PC-9 (cell line): ENCODE results near the gene SOX18.

Source experiments
- EZH2 ChIP-seq: fragments of 200-600 bp; sonication (generic); IDR thresholded peaks from 2 replicates; pipeline ENCODE4 v1.8.0; 2017; ENCODE audit warnings: antibody characterized with exemption, low read depth
- TF ChIP-seq, protein P1 (sequence below): fragments of 200-600 bp; sonication (generic); conservative IDR thresholded peaks from 2 replicates; pipeline ENCODE4 v1.6.1; 2017; ENCODE audit warnings: mixed run types, antibody characterized with exemption, mild to moderate bottlenecking, moderate library complexity

DNA sequence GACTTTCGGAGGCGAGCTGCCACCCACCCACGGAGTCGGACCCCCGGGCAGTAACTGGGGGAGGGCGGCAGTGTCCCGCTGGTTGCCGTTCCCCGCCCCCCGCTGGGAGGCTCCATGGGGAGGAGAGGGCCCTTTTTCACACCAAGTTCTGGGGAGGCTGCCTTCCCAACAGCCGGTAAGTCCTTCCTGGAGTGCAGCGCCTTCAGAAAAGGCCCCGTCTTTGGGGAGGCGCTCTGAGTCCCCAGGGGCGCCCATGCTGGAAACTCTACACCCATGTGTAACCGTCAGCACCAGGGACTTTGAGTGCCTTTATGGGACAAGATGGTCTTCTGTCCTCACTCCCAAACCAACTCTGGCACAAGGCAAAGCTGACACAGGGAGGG, 430 bp upstream of the SOX18 start:
- TF ChIP-seq, protein P1, sequence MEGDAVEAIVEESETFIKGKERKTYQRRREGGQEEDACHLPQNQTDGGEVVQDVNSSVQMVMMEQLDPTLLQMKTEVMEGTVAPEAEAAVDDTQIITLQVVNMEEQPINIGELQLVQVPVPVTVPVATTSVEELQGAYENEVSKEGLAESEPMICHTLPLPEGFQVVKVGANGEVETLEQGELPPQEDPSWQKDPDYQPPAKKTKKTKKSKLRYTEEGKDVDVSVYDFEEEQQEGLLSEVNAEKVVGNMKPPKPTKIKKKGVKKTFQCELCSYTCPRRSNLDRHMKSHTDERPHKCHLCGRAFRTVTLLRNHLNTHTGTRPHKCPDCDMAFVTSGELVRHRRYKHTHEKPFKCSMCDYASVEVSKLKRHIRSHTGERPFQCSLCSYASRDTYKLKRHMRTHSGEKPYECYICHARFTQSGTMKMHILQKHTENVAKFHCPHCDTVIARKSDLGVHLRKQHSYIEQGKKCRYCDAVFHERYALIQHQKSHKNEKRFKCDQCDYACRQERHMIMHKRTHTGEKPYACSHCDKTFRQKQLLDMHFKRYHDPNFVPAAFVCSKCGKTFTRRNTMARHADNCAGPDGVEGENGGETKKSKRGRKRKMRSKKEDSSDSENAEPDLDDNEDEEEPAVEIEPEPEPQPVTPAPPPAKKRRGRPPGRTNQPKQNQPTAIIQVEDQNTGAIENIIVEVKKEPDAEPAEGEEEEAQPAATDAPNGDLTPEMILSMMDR = no peak
- TF ChIP-seq EZH2 = peak; percentile 88; the same call in 1 of the 2 replicates
